GM12878 (cell line): Measurements from ENCODE around the gene MIER1. TPM values are rescaled to one million over a fixed set of nuclear protein-coding genes. Genes with fewer than 3 reads are reported as not detected.

Source experiments
- ATAC-seq: fragments of 200-7000 bp; cut with Tn5 transposase; 3 replicates; pipeline ENCODE4 v1.9.1; 2020; ENCODE audit warnings: mild to moderate bottlenecking, moderate library complexity
- BruUV-seq: library from RNA; stranded (reverse); fragments of 400-500 nt; replicated peaks from 2 replicates; lab custom pipeline; 2021; lab: Mats Ljungman, UMichigan
- CTCF ChIA-PET: fragments of 300-600 bp; sonication (Branson Sonifier 250); formaldehyde crosslinking; extraction: SDS; loops from one replicate; lab custom pipeline; 2021; ENCODE audit warnings: inconsistent platforms; lab: Yijun Ruan, JAX
- POLR2A ChIA-PET: fragments of 350-600 bp; formaldehyde crosslinking; extraction: SDS; loops from one replicate; lab custom pipeline; 2021; ENCODE audit warnings: inconsistent platforms; lab: Charles Lee
- RAD21 ChIA-PET: fragments of 300-600 bp; sonication (Branson Sonifier 250); formaldehyde crosslinking; loops from one replicate; lab custom pipeline; 2023; ENCODE audit warnings: antibody characterized with exemption; ENCODE audit not compliant: unreplicated experiment; lab: Charles Lee
- SMC1A ChIA-PET: fragments of 300-600 bp; sonication (Branson Sonifier 250); formaldehyde crosslinking; loops from one replicate; lab custom pipeline; 2023; ENCODE audit not compliant: unreplicated experiment, uncharacterized antibody; lab: Charles Lee
- DNase-seq: peaks from one replicate; pipeline ENCODE4 v3.0.0-alpha.2; 2011; ENCODE audit warnings: low read depth, low spot score
- FAIRE-seq: peaks from 3 replicates; lab custom pipeline; 2011; peaks lifted over from hg19 to GRCh38; lab: Jason Lieb, UNC
- H2AFZ ChIP-seq: 2 replicates; pipeline ENCODE4 v1.6.0; 2011; ENCODE audit warnings: low read depth, low read length, control low read depth; ENCODE audit not compliant: control insufficient read depth
- H3K27ac ChIP-seq: 2 replicates; pipeline ENCODE4 v1.5.1; 2011; ENCODE audit warnings: control low read depth; ENCODE audit not compliant: control insufficient read depth, insufficient read depth
- H3K27me3 ChIP-seq, 2 experiments: replicated peaks in 1 of 2; 2 replicates each; pipeline versions ENCODE4 v1.6.0 to v1.6.1; 2011; ENCODE audit warnings: low read length in 1 of 2; ENCODE audit not compliant: control insufficient read depth in 2 of 2, insufficient read depth in 2 of 2
- H3K36me3 ChIP-seq, 2 experiments: 2 replicates each; pipeline ENCODE4 v1.5.1; 2011; ENCODE audit warnings: low read length in 1 of 2; ENCODE audit not compliant: control insufficient read depth in 2 of 2, insufficient read depth in 2 of 2
- H3K4me1 ChIP-seq: 2 replicates; pipeline ENCODE4 v1.6.1; 2011; ENCODE audit warnings: mild to moderate bottlenecking, low read length, moderate library complexity, mixed read lengths; ENCODE audit not compliant: control insufficient read depth, insufficient read depth
- H3K4me2 ChIP-seq: 2 replicates; pipeline ENCODE4 v1.6.0; 2011; ENCODE audit warnings: control low read depth; ENCODE audit not compliant: control insufficient read depth, insufficient read depth
- H3K4me3 ChIP-seq: fragments of 200-600 bp; sonication (generic); 2 replicates; pipeline ENCODE4 v1.5.1; 2016
- H3K79me2 ChIP-seq: 2 replicates; pipeline ENCODE4 v1.6.0; 2011; ENCODE audit warnings: low read length; ENCODE audit not compliant: control insufficient read depth, insufficient read depth
- H3K9ac ChIP-seq: 2 replicates; pipeline ENCODE4 v1.8.0; 2011; ENCODE audit warnings: low read length, control low read depth, mixed read lengths; ENCODE audit not compliant: control insufficient read depth, insufficient read depth
- H3K9me3 ChIP-seq: replicated peaks from 3 replicates; pipeline ENCODE4 v1.5.1; 2011; ENCODE audit warnings: mild to moderate bottlenecking, low read length; ENCODE audit not compliant: control insufficient read depth, insufficient read depth
- H4K20me1 ChIP-seq: 2 replicates; pipeline ENCODE4 v1.6.0; 2011; ENCODE audit not compliant: control insufficient read depth, insufficient read depth
- ATF7 ChIP-seq: fragments of 450-650 bp; IDR thresholded peaks from 2 replicates; pipeline ENCODE4 v1.6.1; 2016; ENCODE audit warnings: low read depth, mild to moderate bottlenecking
- BRCA1 ChIP-seq: IDR thresholded peaks from 2 replicates; pipeline ENCODE4 v1.6.1; 2011; ENCODE audit warnings: low read depth, low read length, improper control_type of control experiment
- RCOR1 ChIP-seq: conservative IDR thresholded peaks from 2 replicates; pipeline ENCODE4 v1.6.1; 2012; ENCODE audit warnings: low read depth, low read length, improper control_type of control experiment
- WGBS: methylation state at CpG from one replicate; pipeline ENCODE4 v1.1.6; 2016; ENCODE audit warnings: low lambda C conversion rate; ENCODE audit not compliant: insufficient replicate concordance, insufficient coverage; ENCODE audit errors: missing lambda C conversion rate; 5-methylcytosine and 5-hydroxymethylcytosine counted together
- in situ Hi-C: fragments of 300-500 bp; cut with MboI; formaldehyde crosslinking; loops from 9 replicates; pipeline ENCODE4 v1.14.3; 2018; ENCODE audit warnings: mixed read lengths
- intact Hi-C: fragments of 100-400 bp; cut with micrococcal nuclease; formaldehyde crosslinking; loops from one replicate; pipeline ENCODE4 v1.14.2; 2022; ENCODE audit not compliant: unreplicated experiment
- polyA plus RNA-seq, 11 experiments: library from polyadenylated mRNA; depleted of rRNA in 4 of 11; unstranded in 6 of 11; stranded (reverse) in 5 of 11; fragments of >200 nt; fragmentation: Nextera tagmentation in 4 of 11; fragmentation: Illumina TruSeq in 1 of 11; extraction: Ambion mirVana in 4 of 11; extraction: Trizol in 1 of 11; gene quantifications; 1 replicate in 1 of 11; 2 replicates in 10 of 11; pipeline versions ENCODE4 v1.2.1 to v1.2.3, GENCODE V29; 2011 to 2016; ENCODE audit warnings: inconsistent platforms in 2 of 11, missing spikeins in 2 of 11, low read depth in 1 of 11
- total RNA-seq, 4 experiments: library from RNA; depleted of rRNA in 3 of 4; stranded (reverse); fragments of >200 nt in 3 of 4; fragmentation: Illumina TruSeq in 1 of 4; extraction: Trizol in 1 of 4; gene quantifications; 2 replicates each; pipeline versions ENCODE4 v1.2.1 to v1.2.3, GENCODE V29; 2013 to 2021
- TF ChIP-seq, protein P1 (sequence below): fragments of 450-650 bp; IDR thresholded peaks from 2 replicates; pipeline ENCODE4 v1.6.1; 2017; ENCODE audit warnings: antibody characterized with exemption, mild to moderate bottlenecking, moderate library complexity

MIER1 gene
- total and polyA plus RNA-seq, 10 of the 15 experiments (the other 5 are each of a cell fraction or from before 2014, with no cell fraction given): 13.6 to 39.8 (median 25.7) TPM

DNA sequence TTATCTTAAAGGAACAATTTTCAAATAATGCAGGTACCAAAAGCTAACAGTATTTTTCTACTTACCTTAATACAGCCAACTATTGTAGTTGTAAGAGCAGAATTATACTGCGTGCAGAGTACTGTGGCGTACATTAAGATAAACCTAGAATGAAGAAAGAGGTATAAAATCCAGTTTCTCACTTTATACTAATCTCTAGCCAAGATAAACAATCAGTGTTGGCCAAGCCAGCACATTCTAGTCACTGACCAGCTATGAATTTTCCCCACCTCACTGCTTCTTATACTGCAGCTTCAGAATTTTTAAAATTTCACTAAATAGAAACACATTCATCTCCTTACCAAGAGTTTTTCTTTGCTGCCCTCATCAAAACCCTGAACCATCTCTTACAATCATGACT lies 95.5 kb downstream of the MIER1 start:
- no peaks in the 10 kb centered on the region for H3K79me2 ChIP-seq
- TF ChIP-seq BRCA1: no peak
- TF ChIP-seq ATF7: no peak
- TF ChIP-seq, protein P1, sequence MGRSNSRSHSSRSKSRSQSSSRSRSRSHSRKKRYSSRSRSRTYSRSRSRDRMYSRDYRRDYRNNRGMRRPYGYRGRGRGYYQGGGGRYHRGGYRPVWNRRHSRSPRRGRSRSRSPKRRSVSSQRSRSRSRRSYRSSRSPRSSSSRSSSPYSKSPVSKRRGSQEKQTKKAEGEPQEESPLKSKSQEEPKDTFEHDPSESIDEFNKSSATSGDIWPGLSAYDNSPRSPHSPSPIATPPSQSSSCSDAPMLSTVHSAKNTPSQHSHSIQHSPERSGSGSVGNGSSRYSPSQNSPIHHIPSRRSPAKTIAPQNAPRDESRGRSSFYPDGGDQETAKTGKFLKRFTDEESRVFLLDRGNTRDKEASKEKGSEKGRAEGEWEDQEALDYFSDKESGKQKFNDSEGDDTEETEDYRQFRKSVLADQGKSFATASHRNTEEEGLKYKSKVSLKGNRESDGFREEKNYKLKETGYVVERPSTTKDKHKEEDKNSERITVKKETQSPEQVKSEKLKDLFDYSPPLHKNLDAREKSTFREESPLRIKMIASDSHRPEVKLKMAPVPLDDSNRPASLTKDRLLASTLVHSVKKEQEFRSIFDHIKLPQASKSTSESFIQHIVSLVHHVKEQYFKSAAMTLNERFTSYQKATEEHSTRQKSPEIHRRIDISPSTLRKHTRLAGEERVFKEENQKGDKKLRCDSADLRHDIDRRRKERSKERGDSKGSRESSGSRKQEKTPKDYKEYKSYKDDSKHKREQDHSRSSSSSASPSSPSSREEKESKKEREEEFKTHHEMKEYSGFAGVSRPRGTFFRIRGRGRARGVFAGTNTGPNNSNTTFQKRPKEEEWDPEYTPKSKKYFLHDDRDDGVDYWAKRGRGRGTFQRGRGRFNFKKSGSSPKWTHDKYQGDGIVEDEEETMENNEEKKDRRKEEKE: no peak
- no peak for TF ChIP-seq RCOR1
- TF ChIP-seq, all 136 proteins: peak for 0
- Histone ChIP-seq H4K20me1 (no peaks in the 10 kb centered on the region), H3K9ac (no peak overlapping the region), H3K4me3 (no peak overlapping the region), H2AFZ (no peak overlapping the region), H3K4me2 (no peak overlapping the region), H3K9me3 (no peaks in the 10 kb centered on the region), H3K27me3 (no peaks in the 10 kb centered on the region), H3K36me3 (peaks cover 0 to 4% of the 10 kb centered on the region in 2 experiments; a peak in 2 of 4 replicates), H3K4me1 (no peaks in the 10 kb centered on the region), H3K27ac (no peak overlapping the region)
- DNase-seq: no peak
- POLR2A ChIA-PET: interaction anchor here (1.4 kb wide), 1 partner anchor 34 kb away, joined by 4 read pairs; no protein-coding TSS in a partner anchor
- no peak for ATAC-seq
- SMC1A ChIA-PET: interaction anchor here (0.8 to 1.8 kb wide), 7 partner anchors 8 to 274 kb away, joined by 3 to 7 read pairs (median 4); partner anchors contain the start of gene IL23R
- in situ Hi-C loops (no loop called here), intact Hi-C loops (no loop called here)
- RAD21 ChIA-PET: interaction anchor here (0.7 to 0.9 kb wide), 2 partner anchors 24 to 27 kb away, joined by 3 read pairs; no protein-coding TSS in a partner anchor
- CTCF ChIA-PET: interaction anchor here (0.9 to 1.6 kb wide), 4 partner anchors 10 to 34 kb away, joined by 3 read pairs; partner anchors contain the start of gene SLC35D1
- no TSS peak for BruUV-seq
- FAIRE-seq: no peak
- 98% methylated on average over 2 of the region's 2 CpGs for WGBS
